ENCODE results near the gene ARHGEF12.

The ARHGEF12 gene

DNA sequence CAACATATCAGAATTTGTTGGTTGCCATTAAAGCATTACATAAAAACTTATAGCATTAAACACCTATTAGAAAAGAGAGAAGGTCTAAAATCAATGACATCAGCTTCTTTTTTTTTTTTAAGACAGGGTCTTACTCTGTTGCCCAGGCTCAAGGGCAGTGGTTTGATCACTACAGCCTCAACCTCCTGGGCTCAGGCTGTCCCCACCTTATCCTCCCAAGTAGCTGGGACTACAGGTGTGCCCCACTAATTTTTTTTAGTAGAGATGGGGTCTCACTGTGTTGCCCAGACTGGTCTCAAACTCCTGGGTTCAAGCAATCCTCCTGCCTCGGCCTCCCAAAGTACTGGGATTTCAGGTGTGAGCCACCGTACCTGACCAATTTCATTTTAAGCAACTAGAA is 57.9 kb downstream of the ARHGEF12 start:
- no peak for TF ChIP-seq GATA2 (IDR thresholded peaks at IDR 0.05; ENCODE audit: low read depth, low read length)
- TF ChIP-seq GATA3 (IDR thresholded peaks at IDR 0.05; ENCODE audit: low read depth, low read length), result no peak

DNA sequence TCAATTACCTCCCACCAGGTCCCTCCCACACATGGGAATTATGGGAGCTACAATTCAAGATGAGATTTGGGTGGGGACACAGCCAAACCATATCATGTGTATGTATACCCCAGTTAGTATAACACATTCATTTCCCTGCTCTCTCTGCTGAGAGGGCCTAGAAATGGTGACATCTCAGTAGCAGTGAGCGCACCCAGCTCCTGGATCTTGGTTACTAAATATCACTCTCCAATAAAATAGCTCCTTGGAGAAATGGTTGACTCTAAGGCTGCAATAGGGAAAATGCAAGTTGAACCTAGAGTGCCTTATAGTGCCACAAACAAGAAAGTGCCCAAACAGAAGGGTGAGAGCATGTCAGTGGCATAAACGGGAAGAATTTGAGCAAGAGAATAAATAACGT is 59.6 kb downstream of the ARHGEF12 start:
- TF ChIP-seq GATA2 (IDR thresholded peaks at IDR 0.05; ENCODE audit: low read depth, low read length), result no peak
- no peak for TF ChIP-seq GATA3 (IDR thresholded peaks at IDR 0.05; ENCODE audit: low read depth, low read length)

DNA sequence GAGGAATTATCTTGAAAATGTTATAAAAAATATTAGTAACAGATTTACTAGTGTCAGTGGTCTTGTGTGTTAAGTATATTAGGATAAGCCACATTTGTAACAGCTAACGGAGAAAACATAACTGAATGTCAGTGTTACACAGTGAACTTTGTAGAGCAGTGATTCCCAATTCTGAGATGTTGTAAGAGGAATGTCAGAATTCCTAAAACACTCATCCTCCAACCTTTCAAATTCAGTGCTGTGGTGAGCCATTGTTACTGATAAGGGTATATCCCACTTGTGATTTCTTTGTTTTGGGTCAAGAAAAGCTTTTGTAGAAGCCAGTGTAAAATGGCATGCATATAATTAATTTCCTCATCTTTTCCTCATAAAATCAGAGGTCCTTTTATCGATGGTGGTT is 61.9 kb downstream of the ARHGEF12 start:
- TF ChIP-seq GATA3 (IDR thresholded peaks at IDR 0.05; ENCODE audit: low read depth, low read length), result no peak
- no peak for TF ChIP-seq GATA2 (IDR thresholded peaks at IDR 0.05; ENCODE audit: low read depth, low read length)

DNA sequence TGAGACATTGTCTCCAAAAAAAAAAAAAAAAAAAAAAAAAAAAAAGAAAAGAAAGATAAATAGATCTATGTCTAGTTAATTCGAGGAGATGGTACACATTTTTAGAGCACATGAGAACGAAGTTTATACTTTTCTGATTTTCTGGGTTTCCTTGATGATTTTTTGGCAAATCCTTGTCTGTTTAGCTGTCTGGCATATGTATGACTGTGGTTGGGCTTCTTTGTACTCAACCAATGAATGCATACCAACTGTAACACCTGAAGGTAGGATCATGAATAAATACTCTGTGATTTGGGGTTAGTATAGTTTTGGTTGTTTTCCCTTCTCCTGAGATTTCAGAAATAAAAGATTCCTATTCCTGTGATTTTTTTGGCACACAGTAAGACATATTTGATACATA is 63.1 kb downstream of the ARHGEF12 start:
- TF ChIP-seq GATA2 (IDR thresholded peaks at IDR 0.05; ENCODE audit: low read depth, low read length), result no peak
- TF ChIP-seq GATA3 (IDR thresholded peaks at IDR 0.05; ENCODE audit: low read depth, low read length), result no peak

DNA sequence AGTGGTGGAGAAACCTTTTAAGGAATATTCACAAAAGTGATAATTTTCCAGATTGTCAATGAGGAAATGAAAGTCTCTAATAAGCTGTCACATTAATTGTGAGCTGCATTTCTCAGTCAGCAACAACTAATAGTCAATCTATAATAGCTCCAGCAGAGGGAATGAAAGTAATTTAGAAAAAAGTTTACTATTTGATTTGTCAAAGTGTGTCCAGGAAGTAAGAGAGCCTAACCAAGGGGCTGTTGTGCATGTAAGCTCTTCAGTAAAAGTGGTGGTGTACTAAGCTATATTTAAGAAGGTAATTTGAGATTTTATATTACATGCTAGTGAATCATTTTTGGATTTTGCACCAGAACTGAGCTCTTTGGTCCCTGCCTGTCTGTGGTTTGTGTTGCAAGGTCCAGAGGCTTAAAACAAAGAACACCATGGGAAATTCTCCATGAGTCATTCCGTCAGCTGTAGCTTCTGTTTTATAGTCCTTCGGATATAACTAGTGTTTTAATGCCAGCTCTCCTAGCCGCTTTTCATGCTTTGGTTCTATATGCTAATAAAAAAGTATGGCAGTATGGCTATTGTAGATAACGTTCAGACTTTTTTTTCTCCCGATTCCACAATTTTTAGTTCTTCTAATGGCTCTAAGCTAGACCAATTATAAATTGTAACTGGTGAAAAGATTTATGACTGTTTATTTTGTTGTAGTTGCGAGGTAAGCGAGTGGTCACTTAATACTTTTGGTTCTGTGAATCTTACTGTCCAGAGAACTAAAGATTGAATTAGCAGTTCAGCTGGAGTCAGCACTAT is 64.6 kb downstream of the ARHGEF12 start:
- TF ChIP-seq GATA3 (IDR thresholded peaks at IDR 0.05; ENCODE audit: low read depth, low read length) (no peak), GATA2 (IDR thresholded peaks at IDR 0.05; ENCODE audit: low read depth, low read length) (no peak)

DNA sequence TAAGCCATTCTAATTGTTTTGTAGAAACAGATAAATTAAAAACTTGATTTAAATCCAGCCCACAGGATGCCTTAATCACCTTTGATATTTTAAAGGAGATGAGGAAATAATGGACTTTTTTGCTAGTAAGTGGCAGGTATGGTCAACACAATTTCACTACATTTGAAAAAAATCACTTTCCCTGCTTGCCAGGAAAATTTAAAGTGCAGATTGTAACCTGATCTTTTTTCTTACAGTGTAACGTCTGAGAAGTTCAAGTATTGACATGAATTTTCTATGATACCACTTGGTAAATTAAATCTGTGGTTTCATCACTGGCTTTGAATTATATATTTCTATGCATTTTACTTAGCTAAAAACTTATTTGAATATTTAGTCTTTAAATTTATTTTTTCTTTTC is 65.3 kb downstream of the ARHGEF12 start:
- TF ChIP-seq GATA3 (IDR thresholded peaks at IDR 0.05; ENCODE audit: low read depth, low read length), result no peak
- no peak for TF ChIP-seq GATA2 (IDR thresholded peaks at IDR 0.05; ENCODE audit: low read depth, low read length)

DNA sequence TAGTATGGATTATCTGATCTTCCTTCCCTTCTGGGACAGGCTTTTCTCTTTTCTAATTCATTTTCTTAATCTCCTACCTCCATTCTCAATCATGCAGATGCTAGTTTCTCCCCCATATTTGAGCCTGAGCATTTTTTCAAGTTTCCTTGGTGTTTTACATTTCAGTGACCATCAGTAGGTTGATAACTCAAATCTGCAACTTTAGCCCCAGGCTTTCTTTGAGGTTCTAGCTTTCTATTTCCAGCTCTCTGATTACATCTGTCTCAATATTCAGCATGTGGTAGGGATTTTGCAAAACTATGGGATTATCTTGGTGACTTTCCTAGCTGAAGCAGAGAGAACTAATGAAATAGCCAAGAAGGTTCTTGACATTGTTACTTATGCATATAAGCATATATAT is 67.8 kb downstream of the ARHGEF12 start:
- TF ChIP-seq GATA2 (IDR thresholded peaks at IDR 0.05; ENCODE audit: low read depth, low read length) (no peak), GATA3 (IDR thresholded peaks at IDR 0.05; ENCODE audit: low read depth, low read length) (no peak)

DNA sequence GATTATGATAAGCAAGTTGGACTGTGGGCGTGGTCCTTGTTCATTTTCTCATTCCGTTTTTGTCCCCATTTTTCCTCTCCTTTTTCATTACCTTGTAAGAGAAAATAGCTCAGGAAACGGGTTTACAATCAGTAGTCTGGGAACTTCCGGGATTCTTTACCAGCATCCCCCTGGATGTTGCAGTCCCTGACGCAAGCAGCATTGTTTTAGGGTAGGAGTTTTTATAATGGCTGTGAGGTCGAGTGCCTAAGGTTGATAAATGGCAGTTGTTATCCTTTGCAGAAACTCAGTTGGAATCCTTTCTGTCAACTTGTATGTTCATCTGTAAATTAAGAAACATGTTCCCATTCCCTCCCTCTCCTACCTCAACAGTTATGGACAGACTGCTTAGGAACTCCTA is 68.3 kb downstream of the ARHGEF12 start:
- TF ChIP-seq GATA3 (IDR thresholded peaks at IDR 0.05; ENCODE audit: low read depth, low read length), result no peak
- TF ChIP-seq GATA2 (IDR thresholded peaks at IDR 0.05; ENCODE audit: low read depth, low read length), result no peak

DNA sequence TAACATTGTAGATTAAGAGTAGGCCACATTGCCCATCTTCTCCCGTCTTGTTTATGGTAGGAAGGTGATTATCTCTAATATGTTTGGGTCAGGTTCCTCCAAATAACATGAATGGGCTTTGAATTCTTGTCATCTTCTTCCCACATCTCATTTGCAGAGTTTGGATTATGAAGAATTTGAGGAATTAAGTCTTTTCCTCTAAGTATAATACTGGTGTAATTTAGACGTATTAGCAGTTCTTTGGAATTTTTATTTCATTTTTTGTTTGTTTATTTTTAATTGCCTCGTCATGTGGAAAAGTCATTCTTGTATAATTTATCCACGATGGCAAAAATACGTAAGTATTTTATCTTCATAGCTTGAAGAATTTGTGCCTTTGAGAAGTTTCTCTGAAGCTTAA is 73.4 kb downstream of the ARHGEF12 start:
- TF ChIP-seq GATA2 (IDR thresholded peaks at IDR 0.05; ENCODE audit: low read depth, low read length) (no peak), GATA3 (IDR thresholded peaks at IDR 0.05; ENCODE audit: low read depth, low read length) (no peak)

DNA sequence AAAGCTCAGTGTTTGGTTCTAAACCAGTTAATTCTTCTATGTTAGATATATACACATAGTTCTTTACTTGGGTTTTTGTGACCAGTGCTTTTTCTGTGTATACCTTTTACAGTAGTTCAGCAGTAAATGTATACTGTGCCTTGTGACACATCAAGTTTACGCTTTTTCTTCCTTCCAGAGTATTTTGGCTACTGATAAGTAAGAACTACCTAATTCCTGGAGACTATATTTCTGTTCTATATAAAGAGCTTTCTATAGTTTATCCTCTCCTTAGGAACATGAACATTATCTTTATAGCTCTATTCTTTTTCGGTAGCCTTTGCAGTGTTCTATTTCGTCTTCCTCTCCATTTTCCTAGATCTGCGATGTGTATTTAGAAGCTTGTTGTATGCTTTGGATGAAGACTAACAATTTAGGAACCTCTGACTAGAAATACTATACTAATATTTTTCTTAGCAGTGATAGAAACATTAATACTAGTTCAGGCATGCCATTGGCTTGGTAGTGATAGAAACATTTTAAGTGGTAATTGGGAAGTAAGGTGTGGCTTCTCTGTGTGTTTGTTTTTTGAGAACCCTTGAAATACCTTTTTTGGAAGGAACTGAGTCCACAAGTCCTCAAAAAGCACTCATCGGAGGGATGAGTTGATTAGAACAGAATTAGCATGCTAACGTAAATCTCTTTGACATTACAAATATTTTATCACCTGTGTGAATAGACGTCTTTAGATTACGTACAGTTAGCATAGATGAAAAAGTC is 74.6 kb downstream of the ARHGEF12 start:
- TF ChIP-seq GATA3 (IDR thresholded peaks at IDR 0.05; ENCODE audit: low read depth, low read length) (no peak), GATA2 (IDR thresholded peaks at IDR 0.05; ENCODE audit: low read depth, low read length) (no peak)

DNA sequence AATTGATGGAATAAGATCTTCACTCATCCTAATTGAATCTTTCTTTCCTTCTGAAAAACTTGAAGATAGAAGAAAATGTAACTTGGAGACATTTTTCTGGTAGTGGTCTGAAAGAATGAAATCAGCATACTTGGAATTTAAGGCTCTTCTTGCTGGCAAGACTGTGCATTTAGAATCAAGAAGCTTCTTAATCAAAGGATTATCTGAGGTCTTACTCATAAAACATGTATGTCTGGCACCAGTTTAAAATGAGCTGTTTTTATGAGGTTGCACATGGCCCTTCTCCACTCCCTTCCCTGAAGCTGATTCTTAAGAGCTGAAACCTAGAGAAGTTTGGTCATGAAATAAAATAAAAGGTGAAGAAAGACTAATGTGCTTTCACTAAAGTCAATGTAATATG is 77.3 kb downstream of the ARHGEF12 start:
- TF ChIP-seq GATA3 (IDR thresholded peaks at IDR 0.05; ENCODE audit: low read depth, low read length), result no peak
- TF ChIP-seq GATA2 (IDR thresholded peaks at IDR 0.05; ENCODE audit: low read depth, low read length), result no peak

DNA sequence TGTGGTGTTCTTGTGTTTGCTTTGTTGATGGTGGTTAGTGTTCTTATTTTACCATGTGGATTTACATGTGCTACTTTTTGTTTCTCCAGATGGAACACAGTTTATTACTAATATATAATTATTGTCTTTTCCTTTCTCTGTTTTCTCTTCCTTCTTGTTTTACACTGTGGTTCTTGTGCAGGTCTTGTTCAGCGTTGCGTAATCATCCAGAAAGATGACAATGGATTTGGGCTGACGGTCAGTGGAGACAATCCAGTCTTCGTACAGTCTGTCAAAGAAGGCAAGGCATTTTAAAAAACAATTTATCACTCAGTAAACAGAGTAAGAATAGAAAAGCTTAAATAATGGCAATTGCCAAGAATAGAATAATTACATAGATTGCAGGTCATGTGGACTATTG is 84.4 kb downstream of the ARHGEF12 start:
- TF ChIP-seq GATA3 (IDR thresholded peaks at IDR 0.05; ENCODE audit: low read depth, low read length) (no peak), GATA2 (IDR thresholded peaks at IDR 0.05; ENCODE audit: low read depth, low read length) (no peak)

DNA sequence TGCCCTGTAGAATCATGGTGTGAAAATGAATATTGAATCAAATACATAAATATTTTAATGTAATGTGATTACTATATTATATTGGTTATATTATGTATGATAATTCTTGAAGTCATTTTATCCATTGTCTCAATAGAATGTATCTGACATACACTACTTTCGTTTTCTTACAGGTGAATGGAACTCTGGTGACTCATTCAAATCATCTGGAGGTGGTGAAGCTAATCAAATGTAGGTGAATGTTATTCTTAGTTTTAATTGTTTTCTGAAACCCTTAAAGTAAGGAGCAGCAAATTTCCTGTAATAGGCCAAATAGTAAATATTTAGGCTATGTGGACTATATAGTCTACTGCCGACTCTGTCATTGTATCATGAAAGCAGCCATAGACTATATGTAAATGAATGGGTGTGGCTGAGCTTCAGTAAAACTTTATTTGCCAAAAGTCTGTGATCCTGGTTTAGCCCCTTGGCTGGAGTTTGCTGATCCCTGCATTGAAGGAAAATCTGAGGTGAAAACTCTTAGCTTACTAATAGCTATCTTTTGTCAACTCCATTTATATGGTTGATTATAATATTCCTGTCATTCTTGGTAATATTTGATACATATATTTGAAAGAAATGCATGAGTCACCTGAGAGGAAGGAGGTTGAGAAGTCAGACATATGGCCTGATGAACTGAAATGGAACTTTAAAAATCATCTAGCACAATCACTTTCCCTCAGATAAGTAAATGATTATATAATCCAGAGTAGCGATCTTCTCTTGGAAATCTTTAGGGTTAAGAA is 88.2 kb downstream of the ARHGEF12 start:
- TF ChIP-seq GATA3 (IDR thresholded peaks at IDR 0.05; ENCODE audit: low read depth, low read length) (no peak), GATA2 (IDR thresholded peaks at IDR 0.05; ENCODE audit: low read depth, low read length) (no peak)

DNA sequence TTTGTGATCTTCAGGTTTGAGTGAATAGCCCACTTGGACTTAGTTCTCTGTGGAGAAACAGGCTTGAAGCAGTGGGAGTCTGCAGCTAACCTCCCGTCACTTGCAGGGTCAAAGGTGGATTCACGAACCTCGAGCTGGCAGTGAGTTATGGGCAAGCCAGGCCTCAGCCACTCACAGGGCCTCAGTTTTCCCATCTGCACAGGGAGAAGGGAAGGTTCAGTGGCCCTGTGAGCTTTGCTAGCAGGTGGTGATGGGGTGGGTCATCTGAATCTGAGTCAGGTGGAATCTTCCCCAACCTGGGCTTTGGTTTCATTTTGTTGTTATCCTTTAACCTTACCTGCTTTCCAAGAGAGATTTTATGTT is 88.7 kb downstream of the ARHGEF12 start:
- TF ChIP-seq GATA2 (IDR thresholded peaks at IDR 0.05; ENCODE audit: low read depth, low read length), result no peak
- no peak for TF ChIP-seq GATA3 (IDR thresholded peaks at IDR 0.05; ENCODE audit: low read depth, low read length)

Measured in SH-SY5Y (cell line).